Bronchial smooth muscle cell (primary cell): Measurements from ENCODE around the gene CYB561D1. TPM values are rescaled to one million over a fixed set of nuclear protein-coding genes. Genes with fewer than 3 reads are reported as not detected.

Experiments used
- total RNA-seq: library from RNA; depleted of rRNA; stranded (reverse); fragments of >200 nt; gene quantifications from 2 replicates; pipeline ENCODE4 v1.2.1, GENCODE V29; 2014

The CYB561D1 gene, protein sequence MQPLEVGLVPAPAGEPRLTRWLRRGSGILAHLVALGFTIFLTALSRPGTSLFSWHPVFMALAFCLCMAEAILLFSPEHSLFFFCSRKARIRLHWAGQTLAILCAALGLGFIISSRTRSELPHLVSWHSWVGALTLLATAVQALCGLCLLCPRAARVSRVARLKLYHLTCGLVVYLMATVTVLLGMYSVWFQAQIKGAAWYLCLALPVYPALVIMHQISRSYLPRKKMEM
- total RNA-seq, result 3.6 and 5.2 TPM in 2 replicates

DNA sequence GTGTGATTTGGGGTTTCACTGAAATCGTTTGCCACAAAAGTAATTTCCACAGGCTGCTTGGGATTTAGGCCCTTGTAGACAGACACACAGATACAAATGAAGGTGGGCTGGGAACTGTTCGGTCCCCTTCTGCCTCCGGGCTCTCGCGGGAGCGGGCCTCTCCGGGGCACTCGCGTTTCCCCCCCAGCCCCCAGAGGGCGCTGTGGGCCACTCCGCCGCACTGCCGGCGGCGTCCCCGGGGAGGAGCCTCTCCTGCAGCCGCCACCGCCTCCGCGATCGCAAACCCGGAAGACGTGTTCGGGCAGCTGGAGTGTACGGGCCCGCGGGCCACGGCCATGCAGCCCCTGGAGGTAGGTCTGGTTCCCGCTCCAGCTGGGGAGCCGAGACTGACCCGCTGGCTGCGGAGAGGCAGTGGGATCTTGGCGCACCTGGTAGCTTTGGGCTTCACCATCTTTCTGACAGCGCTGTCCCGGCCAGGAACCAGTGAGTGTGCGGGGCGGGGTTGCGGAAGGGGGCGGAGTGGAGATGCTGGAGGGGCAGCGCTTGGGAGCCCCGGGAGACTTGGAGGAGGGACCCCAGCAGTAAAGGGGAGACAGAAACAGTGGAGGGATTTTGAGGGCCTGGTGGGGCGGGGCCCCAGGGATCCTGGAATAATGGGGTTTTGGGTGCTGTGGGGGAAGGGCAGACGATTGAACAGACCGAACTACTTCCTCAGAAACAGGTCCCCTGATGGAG lies at the start of gene CYB561D1:
TSS of gene CYB561D1 (plus strand) at position 290 of the 735 bp plus-strand sequence. CDS start at position 336, 46 bp downstream.

DNA sequence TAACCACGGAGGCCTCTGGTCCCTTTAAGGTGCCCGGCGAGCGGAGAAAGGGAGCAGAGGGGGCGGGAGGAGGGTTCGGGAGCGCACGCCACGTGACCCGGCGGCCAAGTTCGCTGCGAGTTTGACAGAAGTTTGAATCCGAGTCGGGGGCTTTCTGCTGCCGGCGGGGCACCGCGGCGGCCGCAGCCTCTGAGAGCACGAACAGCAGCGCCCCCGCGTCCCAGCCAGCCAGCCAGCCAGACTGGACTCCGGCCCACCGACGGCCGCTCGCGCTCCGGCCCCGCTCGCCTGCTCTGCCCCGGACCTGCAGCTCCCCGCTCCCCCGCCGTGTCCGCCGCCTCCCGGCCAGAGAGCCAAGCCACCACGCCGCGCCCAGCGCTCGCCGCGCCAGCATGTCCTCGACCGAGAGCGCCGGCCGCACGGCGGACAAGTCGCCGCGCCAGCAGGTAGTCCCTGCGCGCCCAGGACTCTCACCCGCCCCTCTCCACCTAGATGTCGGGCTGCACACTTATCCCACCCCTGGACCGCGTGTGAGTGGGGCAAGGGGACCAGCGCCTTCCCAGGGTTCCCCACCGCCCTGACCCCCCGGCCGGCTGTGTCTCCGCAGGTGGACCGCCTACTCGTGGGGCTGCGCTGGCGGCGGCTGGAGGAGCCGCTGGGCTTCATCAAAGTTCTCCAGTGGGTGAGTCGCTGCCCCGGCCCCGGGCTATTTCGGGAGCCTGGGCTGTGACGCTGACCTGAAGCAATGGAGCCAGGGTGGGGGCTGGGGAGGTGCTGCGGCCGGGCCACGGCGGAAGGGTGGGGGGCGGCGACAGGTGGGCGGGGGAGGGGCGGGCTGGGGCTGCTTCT lies 27.2 kb upstream of the CYB561D1 start, which contains the start of gene SYPL2:
TSS of gene SYPL2 (plus strand) at position 95 of the 849 bp plus-strand sequence. CDS start at position 393, 298 bp downstream.

DNA sequence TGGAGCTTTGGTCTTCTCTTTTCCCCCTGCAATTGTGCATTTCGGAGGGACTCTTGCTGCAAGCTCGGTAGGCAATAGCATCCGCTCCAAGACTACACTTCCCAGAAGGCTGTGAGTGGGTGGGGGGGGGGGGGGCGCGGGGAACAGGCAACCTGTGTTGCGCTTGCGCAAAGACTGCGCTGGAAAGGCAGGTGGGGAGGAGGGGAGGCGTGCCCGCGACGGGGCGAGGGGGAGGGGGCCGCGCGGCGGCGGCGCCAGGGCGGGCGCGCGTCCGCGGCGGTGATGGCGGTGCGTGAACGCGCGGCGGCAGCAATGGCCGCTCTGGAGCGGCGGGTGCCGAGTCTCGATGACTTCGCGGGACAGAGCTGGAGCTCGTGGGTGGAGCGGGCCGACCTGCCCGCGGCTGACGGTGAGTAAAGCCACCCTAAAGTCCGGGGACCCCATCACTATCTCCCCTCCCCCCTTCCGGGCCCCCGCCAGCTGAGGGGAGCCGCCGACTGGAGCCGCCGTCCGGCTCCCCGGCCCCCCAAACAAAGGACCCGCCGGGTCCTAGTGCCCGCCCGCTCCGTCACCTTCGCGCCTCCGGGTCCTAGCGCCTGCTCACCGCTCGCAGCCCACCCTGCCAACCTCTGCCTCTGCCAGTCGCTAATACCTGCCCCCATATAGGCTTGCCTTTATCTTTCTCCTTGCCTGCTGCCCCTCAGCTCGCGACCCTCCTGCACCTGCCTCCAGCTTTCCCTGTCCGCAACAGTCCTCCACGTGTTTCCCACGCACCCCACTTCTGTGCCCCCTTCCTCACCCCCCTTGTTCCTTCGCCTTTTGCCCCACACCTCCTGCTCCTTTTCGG lies 10.0 kb upstream of the CYB561D1 start, which contains the start of gene ATXN7L2:
TSS of gene ATXN7L2 (plus strand) at position 234 of the 847 bp plus-strand sequence. CDS start at position 283, 49 bp downstream.

DNA sequence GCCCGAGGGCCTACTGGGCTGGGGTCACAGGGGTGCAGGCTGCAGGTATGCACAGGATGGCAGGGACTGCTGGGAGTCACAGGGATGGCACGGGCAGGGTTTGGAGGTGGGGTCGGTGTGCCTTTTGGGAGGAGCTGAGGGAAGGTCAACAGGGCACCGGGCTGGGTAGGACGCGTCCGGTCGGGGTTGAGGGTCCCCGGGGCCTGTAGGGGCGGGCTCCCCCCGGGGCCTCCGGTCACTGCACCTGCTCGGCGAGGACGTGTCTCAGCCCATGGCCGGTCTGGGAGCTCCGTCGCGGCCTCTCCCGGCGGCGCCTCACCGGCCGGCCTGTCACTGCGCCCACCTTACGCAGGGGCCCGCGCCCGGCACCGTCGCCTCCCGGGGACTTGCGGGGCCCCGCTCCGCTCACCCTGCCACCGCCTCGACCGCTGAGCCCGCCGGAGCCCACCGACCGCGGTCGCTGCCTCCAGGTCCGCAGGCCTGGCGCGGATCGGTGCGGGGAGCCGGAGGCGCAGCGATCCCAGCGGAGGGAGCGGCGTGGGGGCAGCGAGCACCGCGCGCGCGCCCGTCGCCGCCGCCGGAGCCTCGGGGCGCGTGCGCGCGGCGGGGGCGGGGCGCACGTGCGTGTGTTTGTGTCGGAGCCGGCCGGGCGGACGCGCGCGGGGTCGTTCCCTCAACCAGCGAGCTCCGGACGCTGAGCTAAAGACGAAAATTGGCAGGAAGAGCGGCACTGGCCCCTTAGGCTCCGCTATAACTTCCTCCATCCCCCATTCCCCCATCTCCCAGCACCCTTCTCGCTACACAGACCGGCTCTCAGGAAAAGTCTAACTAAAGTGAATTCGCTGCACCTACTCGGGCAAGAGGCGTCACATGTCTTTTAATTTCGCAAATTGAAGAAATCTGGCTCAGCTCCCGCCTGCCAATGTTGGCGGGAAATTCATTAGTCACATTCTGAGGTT lies 15.6 kb downstream of the CYB561D1 start, which contains the start of gene AMIGO1:
TSS of gene AMIGO1 (minus strand) at position 552 of the 959 bp plus-strand sequence. CDS start 815 bp downstream, outside the sequence.

DNA sequence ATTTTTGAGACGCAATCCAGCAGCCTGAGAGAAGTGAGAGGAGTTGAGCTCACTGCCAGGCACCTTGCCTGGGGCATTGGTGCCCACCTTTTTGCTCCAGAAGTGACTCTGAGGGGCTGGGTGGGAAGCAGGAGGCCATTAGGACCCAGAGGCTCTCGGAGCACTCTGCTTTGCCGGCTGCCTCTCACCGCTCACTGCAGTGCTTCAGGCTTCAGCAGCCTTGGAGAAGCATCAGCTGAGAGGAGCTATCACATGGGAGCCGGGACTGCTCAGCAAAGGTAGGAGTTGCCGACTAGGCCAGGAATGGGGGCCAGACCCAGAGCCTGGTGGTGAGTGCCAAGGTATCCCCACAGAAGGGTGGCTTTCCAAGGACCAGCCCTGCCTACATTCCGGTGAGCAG lies 45.8 kb downstream of the CYB561D1 start, which contains the start of gene GPR61:
TSS of gene GPR61 (plus strand) at position 197 of the 400 bp plus-strand sequence. CDS start 3,151 bp downstream, outside the sequence.

DNA sequence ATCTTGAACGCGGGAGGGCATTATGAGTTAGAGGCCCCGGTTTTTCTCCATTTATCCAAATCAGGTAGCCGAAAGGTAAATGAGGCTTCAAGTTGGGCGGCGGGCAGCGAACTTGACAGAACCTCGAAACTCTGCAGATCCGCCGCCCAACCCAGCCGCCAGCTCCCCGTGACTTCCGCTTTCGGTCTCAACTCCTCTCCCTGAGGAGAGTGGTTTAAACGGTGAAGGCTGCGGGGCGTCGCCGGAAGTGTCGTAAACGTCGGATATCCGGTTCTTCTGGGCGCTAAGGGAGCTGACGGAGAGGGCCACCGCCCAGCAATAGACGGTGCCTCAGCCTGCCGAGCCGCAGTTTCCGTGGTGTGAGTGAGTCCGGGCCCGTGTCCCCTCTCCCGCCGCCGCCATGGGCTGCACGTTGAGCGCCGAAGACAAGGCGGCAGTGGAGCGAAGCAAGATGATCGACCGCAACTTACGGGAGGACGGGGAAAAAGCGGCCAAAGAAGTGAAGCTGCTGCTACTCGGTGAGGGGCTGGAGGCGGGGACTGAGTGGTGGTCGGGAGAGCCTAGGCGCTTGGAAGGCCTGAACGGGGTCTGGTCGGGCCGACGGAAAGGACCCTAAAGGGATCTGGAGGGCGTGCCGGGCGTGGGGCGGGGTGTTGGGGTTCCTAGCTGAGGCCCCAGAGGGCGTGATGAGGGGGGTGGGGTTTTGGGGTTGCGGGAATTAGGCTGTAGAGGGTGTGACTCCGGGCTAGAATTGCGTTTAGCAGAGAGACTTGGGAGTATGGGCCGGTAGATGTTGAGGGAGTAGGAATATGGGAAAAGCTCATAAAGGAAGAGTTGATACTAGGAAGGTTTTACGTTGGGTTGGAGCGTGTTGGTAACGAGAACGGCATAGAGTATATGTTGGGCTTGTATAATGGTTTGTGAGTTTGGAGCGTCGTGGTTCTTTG lies 54.7 kb downstream of the CYB561D1 start, which contains the start of gene GNAI3:
TSS of gene GNAI3 (plus strand) at position 295 of the 947 bp plus-strand sequence. CDS start at position 401, 106 bp downstream.

Other genes starting within 250 kb of the CYB561D1 start
- 0.34 and 0.63 TPM in 2 replicates for gene CELSR2, start 244.6 kb upstream of the CYB561D1 start, total RNA-seq
- gene PSRC1, start 210.9 kb upstream of the CYB561D1 start, total RNA-seq, result 1.9 and 3.8 TPM in 2 replicates
- gene MYBPHL, start 187.1 kb upstream of the CYB561D1 start, total RNA-seq, result not detected in 2 replicates
- gene SORT1, start 96.2 kb upstream of the CYB561D1 start, total RNA-seq, result 1.2 and 1.4 TPM in 2 replicates
- 38.5 and 48.2 TPM in 2 replicates for gene PSMA5, start 67.6 kb upstream of the CYB561D1 start, total RNA-seq
- 0.16 and 0.43 TPM in 2 replicates for gene SYPL2, start 27.5 kb upstream of the CYB561D1 start, total RNA-seq
- 1.3 and 2.1 TPM in 2 replicates for gene ATXN7L2, start 10.2 kb upstream of the CYB561D1 start, total RNA-seq
- 1.3 and 1.9 TPM in 2 replicates for gene AMIGO1, start 15.6 kb downstream of the CYB561D1 start, total RNA-seq
- gene GPR61, start 45.8 kb downstream of the CYB561D1 start, total RNA-seq, result under 0.01 and 0.34 TPM in 2 replicates
- gene GNAI3, start 54.5 kb downstream of the CYB561D1 start, total RNA-seq, result 13.8 and 15.3 TPM in 2 replicates
- gene GNAT2, start 125.5 kb downstream of the CYB561D1 start, total RNA-seq, result 0.34 and 0.79 TPM in 2 replicates
- 57.1 and 61.6 TPM in 2 replicates for gene AMPD2, start 125.7 kb downstream of the CYB561D1 start, total RNA-seq
- 15.6 and 15.9 TPM in 2 replicates for gene GSTM4, start 162.0 kb downstream of the CYB561D1 start, total RNA-seq
- 33.7 and 43.5 TPM in 2 replicates for gene GSTM2, start 174.0 kb downstream of the CYB561D1 start, total RNA-seq
- not detected in 2 replicates for gene GSTM1, start 193.7 kb downstream of the CYB561D1 start, total RNA-seq
- gene GSTM5, start 218.2 kb downstream of the CYB561D1 start, total RNA-seq, result 3.9 and 13.4 TPM in 2 replicates
- gene GSTM3, start 246.9 kb downstream of the CYB561D1 start, total RNA-seq, result 153 and 159 TPM in 2 replicates